Activated naive CD4-positive, alpha-beta T cell treated with anti-CD3 and anti-CD28 coated beads, Interleukin-2, amount 50 U/mL, for 24 hours (primary cell): ENCODE measurements around the gene PCDHA2.
"Not testable (repeated sequence)": the region's sequence is repeated elsewhere in the genome, so short reads cannot be mapped to it uniquely, and the experiment has no call there.

Source experiments
- H3K27ac Mint-ChIP-seq: one replicate; pipeline ENCODE4 v1.8.0; 2021; ENCODE audit warnings: mild to moderate bottlenecking, mixed read lengths
- H3K27me3 Mint-ChIP-seq: one replicate; pipeline ENCODE4 v1.8.0; 2021; ENCODE audit warnings: mixed read lengths
- H3K36me3 Mint-ChIP-seq: one replicate; pipeline ENCODE4 v1.8.0; 2021; ENCODE audit warnings: mixed read lengths
- H3K4me1 Mint-ChIP-seq: one replicate; pipeline ENCODE4 v1.8.0; 2021; ENCODE audit warnings: mixed read lengths
- H3K4me3 Mint-ChIP-seq: one replicate; pipeline ENCODE4 v1.8.0; 2021; ENCODE audit warnings: mild to moderate bottlenecking, mixed read lengths
- H3K9me3 Mint-ChIP-seq: one replicate; pipeline ENCODE4 v1.8.0; 2021; ENCODE audit warnings: mixed read lengths

The PCDHA2 gene

GRCh38 chr5:140794595-140795258 lies at the start of gene PCDHA2:
TSS of gene PCDHA2 (plus strand) at chr5:140794852.
- Mint-ChIP-seq H3K9me3 (peaks cover 26% of the 10 kb centered on the region), H3K27me3 (peaks cover 33% of the 10 kb centered on the region), H3K4me1 (no peaks in the 10 kb centered on the region), H3K4me3 (no peak within 1 kb of the TSS), H3K36me3 (peaks cover 11% of the 10 kb centered on the region), H3K27ac (no peak within 1 kb of the TSS)

- H3K4me3 Mint-ChIP-seq: no peak overlapping the region
- peaks cover 1% of the 10 kb centered on the region for H3K27me3 Mint-ChIP-seq
- H3K9me3 Mint-ChIP-seq: peaks cover 72% of the 10 kb centered on the region
- peaks cover 20% of the 10 kb centered on the region for H3K36me3 Mint-ChIP-seq
- H3K27ac Mint-ChIP-seq: no peak overlapping the region
- no peaks in the 10 kb centered on the region for H3K4me1 Mint-ChIP-seq
These were observed 41.1 kb upstream of the PCDHA2 start for GRCh38 chr5:140753561-140753960.

GRCh38 chr5:140764177-140764973 lies 30.3 kb upstream of the PCDHA2 start:
- Mint-ChIP-seq H3K27me3 (peaks cover 2% of the 10 kb centered on the region), H3K9me3 (peaks cover 15% of the 10 kb centered on the region), H3K36me3 (peaks cover 35% of the 10 kb centered on the region), H3K4me1 (no peaks in the 10 kb centered on the region), H3K4me3 (no peak overlapping the region), H3K27ac (no peak overlapping the region)

- no peaks in the 10 kb centered on the region for H3K27me3 Mint-ChIP-seq
- H3K4me3 Mint-ChIP-seq: no peak overlapping the region
- H3K36me3 Mint-ChIP-seq: peaks cover 30% of the 10 kb centered on the region
- peaks cover 25% of the 10 kb centered on the region for H3K9me3 Mint-ChIP-seq
- H3K4me1 Mint-ChIP-seq: no peaks in the 10 kb centered on the region
- no peak overlapping the region for H3K27ac Mint-ChIP-seq
These were observed 27.2 kb upstream of the PCDHA2 start for GRCh38 chr5:140767444-140767843.

GRCh38 chr5:140780512-140780911 lies 14.1 kb upstream of the PCDHA2 start:
- Mint-ChIP-seq H3K9me3 (peaks cover 38% of the 10 kb centered on the region), H3K4me1 (no peaks in the 10 kb centered on the region), H3K27ac (no peak overlapping the region), H3K27me3 (peaks cover 14% of the 10 kb centered on the region), H3K4me3 (no peak overlapping the region), H3K36me3 (peaks cover 24% of the 10 kb centered on the region)

GRCh38 chr5:140785905-140786686 lies 8.6 kb upstream of the PCDHA2 start, which contains the start of gene PCDHA1:
TSS of gene PCDHA1 (plus strand) at chr5:140786140.
- no peak within 1 kb of the TSS for H3K4me3 Mint-ChIP-seq
- H3K36me3 Mint-ChIP-seq: peaks cover 22% of the 10 kb centered on the region
- H3K4me1 Mint-ChIP-seq: no peaks in the 10 kb centered on the region
- H3K27ac Mint-ChIP-seq: no peak within 1 kb of the TSS
- peaks cover 18% of the 10 kb centered on the region for H3K9me3 Mint-ChIP-seq
- peaks cover 21% of the 10 kb centered on the region for H3K27me3 Mint-ChIP-seq

GRCh38 chr5:140787422-140787821 lies 7.2 kb upstream of the PCDHA2 start:
- not testable (repeated sequence) for H3K27ac Mint-ChIP-seq, H3K4me1 Mint-ChIP-seq, H3K4me3 Mint-ChIP-seq
- Mint-ChIP-seq H3K9me3 (peaks cover 21% of the 10 kb centered on the region), H3K36me3 (peaks cover 22% of the 10 kb centered on the region), H3K27me3 (peaks cover 30% of the 10 kb centered on the region)

GRCh38 chr5:140787849-140788504 lies 6.7 kb upstream of the PCDHA2 start:
- H3K27ac Mint-ChIP-seq, H3K4me3 Mint-ChIP-seq, H3K4me1 Mint-ChIP-seq: not testable (repeated sequence)
- H3K27me3 Mint-ChIP-seq: peaks cover 34% of the 10 kb centered on the region
- H3K9me3 Mint-ChIP-seq: peaks cover 21% of the 10 kb centered on the region
- H3K36me3 Mint-ChIP-seq: peaks cover 18% of the 10 kb centered on the region

GRCh38 chr5:140791089-140791488 lies 3.6 kb upstream of the PCDHA2 start:
- Mint-ChIP-seq H3K27me3 (peaks cover 36% of the 10 kb centered on the region), H3K36me3 (peaks cover 14% of the 10 kb centered on the region), H3K4me1 (no peaks in the 10 kb centered on the region), H3K4me3 (no peak overlapping the region), H3K9me3 (peaks cover 28% of the 10 kb centered on the region), H3K27ac (no peak overlapping the region)

GRCh38 chr5:140795259-140795641 lies 598 bp downstream of the PCDHA2 start:
- Mint-ChIP-seq H3K36me3 (peaks cover 10% of the 10 kb centered on the region), H3K4me1 (no peaks in the 10 kb centered on the region), H3K27ac (no peak overlapping the region), H3K9me3 (peaks cover 30% of the 10 kb centered on the region), H3K4me3 (no peak overlapping the region), H3K27me3 (peaks cover 34% of the 10 kb centered on the region)

- Mint-ChIP-seq H3K9me3 (peaks cover 27% of the 10 kb centered on the region), H3K27me3 (peaks cover 32% of the 10 kb centered on the region), H3K36me3 (peaks cover 10% of the 10 kb centered on the region)
- H3K4me1 Mint-ChIP-seq, H3K4me3 Mint-ChIP-seq, H3K27ac Mint-ChIP-seq: not testable (repeated sequence)
These were observed 1.5 kb downstream of the PCDHA2 start for GRCh38 chr5:140796072-140796717.

- Mint-ChIP-seq H3K36me3 (peaks cover 10% of the 10 kb centered on the region), H3K9me3 (peaks cover 24% of the 10 kb centered on the region), H3K27me3 (peaks cover 30% of the 10 kb centered on the region), H3K4me3 (no peak overlapping the region), H3K4me1 (no peaks in the 10 kb centered on the region), H3K27ac (no peak overlapping the region)
These were observed 2.1 kb downstream of the PCDHA2 start for GRCh38 chr5:140796718-140797095.

GRCh38 chr5:140800816-140801493 lies 6.3 kb downstream of the PCDHA2 start, which contains the start of gene PCDHA3:
TSS of gene PCDHA3 (plus strand) at chr5:140801057.
- Mint-ChIP-seq H3K4me3 (no peak within 1 kb of the TSS), H3K27me3 (peaks cover 27% of the 10 kb centered on the region), H3K27ac (no peak within 1 kb of the TSS), H3K4me1 (no peaks in the 10 kb centered on the region), H3K36me3 (peaks cover 15% of the 10 kb centered on the region), H3K9me3 (peaks cover 26% of the 10 kb centered on the region)

- Mint-ChIP-seq H3K27me3 (peaks cover 30% of the 10 kb centered on the region), H3K36me3 (peaks cover 15% of the 10 kb centered on the region)
These were observed 6.8 kb downstream of the PCDHA2 start for GRCh38 chr5:140801494-140801841.

More at GRCh38 chr5:140801494-140801841, 6.8 kb downstream of the PCDHA2 start:
- peaks cover 26% of the 10 kb centered on the region for H3K9me3 Mint-ChIP-seq
- H3K4me1 Mint-ChIP-seq: no peaks in the 10 kb centered on the region
- H3K27ac Mint-ChIP-seq: no peak overlapping the region
- H3K4me3 Mint-ChIP-seq: no peak overlapping the region
